Sigmoid colon (tissue), 7 donors: ENCODE measurements around the gene SMIM20. TPM values are rescaled to one million over a fixed set of nuclear protein-coding genes. Genes with fewer than 3 reads are reported as not detected.
A peak's percentile ranks its signal among the peaks of the same experiment; 100 is the strongest.

Source experiments
- DNase-seq: peaks from one replicate; pipeline ENCODE4 v3.0.0-alpha.2; 2019
- H3K27ac ChIP-seq, 4 donors: fragments of 200-600 bp; sonication (generic); one replicate each; pipeline ENCODE4 v1.5.1; 2016 to 2019; ENCODE audit warnings: mild to moderate bottlenecking in 1 of 4
- H3K27me3 ChIP-seq, 3 donors: fragments of 200-600 bp; sonication (generic); one replicate each; pipeline ENCODE4 v1.5.1; 2019; ENCODE audit warnings: mild to moderate bottlenecking in 1 of 3
- H3K36me3 ChIP-seq, 4 donors: fragments of 200-600 bp; sonication (generic); one replicate each; pipeline ENCODE4 v1.5.1; 2016 to 2019
- H3K4me1 ChIP-seq, 4 donors: fragments of 200-600 bp; sonication (generic); one replicate each; pipeline ENCODE4 v1.5.1; 2017 to 2019
- H3K4me3 ChIP-seq, 4 donors: fragments of 200-600 bp; sonication (generic); one replicate each; pipeline ENCODE4 v1.5.1; 2017 to 2019; ENCODE audit warnings: mild to moderate bottlenecking in 2 of 4, moderate library complexity in 1 of 4
- H3K9me3 ChIP-seq, 4 donors: fragments of 200-600 bp in 3 of 4; sonication (generic) in 3 of 4; one replicate each; pipeline versions ENCODE4 v1.5.1 to v1.6.1; 2013 to 2019
- EP300 ChIP-seq, 4 donors: sonication (generic); formaldehyde crosslinking; IDR thresholded peaks; one replicate each; pipeline ENCODE4 v1.6.1; 2017; ENCODE audit warnings: antibody characterized with exemption in 4 of 4
- POLR2A ChIP-seq, 2 donors: fragments of 450-650 bp; IDR thresholded peaks; one replicate each; pipeline ENCODE4 v1.6.1; 2016; ENCODE audit warnings: antibody characterized with exemption in 2 of 2, mild to moderate bottlenecking in 2 of 2, moderate library complexity in 2 of 2
- POLR2AphosphoS5 ChIP-seq, 4 donors: sonication (generic); formaldehyde crosslinking; IDR thresholded peaks; one replicate each; pipeline ENCODE4 v1.6.1; 2017; ENCODE audit warnings: antibody characterized with exemption in 4 of 4
- WGBS, 2 donors: extraction: QIAGEN DNeasy Blood & Tissue Kit; methylation state at CpG; one replicate each; pipeline ENCODE4 v1.1.7; 2013; 5-methylcytosine and 5-hydroxymethylcytosine counted together
- intact Hi-C: fragments of 100-400 bp; cut with DNase I; formaldehyde crosslinking; loops from one replicate; pipeline ENCODE4 v1.15.1; 2023
- polyA plus RNA-seq, 3 donors: library from polyadenylated mRNA; stranded (reverse); fragments of 200-250 nt; gene quantifications; one replicate each; pipeline ENCODE4 v1.2.3, GENCODE V29; 2013
- total RNA-seq, 4 donors: library from RNA; depleted of rRNA; stranded (reverse); fragments of >200 nt; gene quantifications; one replicate each; pipeline ENCODE4 v1.1.0, GENCODE V29; 2016
- TF ChIP-seq, protein P1 (sequence below), 4 experiments: fragments of 450-650 bp in 3 of 4; fragments of 200-600 bp in 1 of 4; IDR thresholded peaks; one replicate each; pipeline ENCODE4 v1.5.1; 2016 to 2019; ENCODE audit warnings: antibody characterized with exemption in 4 of 4, mild to moderate bottlenecking in 3 of 4, moderate library complexity in 2 of 4
- donor health status: healthy with polysubstance abuse.
- donor health status: Bipolar disorder and iron deficiency.
- donor health status: healthy.

SMIM20 gene
- total and polyA plus RNA-seq, 7 donors, result 33.8 to 99.1 (median 45.4) TPM

DNA sequence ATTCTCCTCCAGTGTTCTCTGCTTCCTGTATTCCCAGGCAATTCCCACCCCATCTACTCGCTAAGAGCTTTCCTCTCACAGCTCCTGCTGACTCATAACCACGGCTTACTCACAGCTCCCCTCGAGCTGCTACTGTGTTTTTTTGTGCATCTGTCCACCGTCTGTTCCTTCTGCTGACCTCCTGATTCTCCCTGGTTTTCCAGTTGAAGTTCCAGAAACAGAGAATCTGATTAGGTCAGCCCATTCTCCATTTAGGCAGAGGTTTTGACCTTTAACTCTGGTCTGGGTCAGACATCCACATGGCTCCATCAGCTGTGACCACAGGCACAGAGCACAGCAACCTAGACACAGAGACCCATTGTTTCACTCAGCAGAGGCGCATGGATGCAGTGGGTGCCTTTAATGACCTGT, 5.5 kb upstream of the SMIM20 start:
- no peak overlapping the region for H3K27ac ChIP-seq
- TF ChIP-seq EP300 (IDR thresholded peaks at IDR 0.05) (no peak), POLR2AphosphoS5 (IDR thresholded peaks at IDR 0.05) (no peak), POLR2A (IDR thresholded peaks at IDR 0.05) (no peak)
- TF ChIP-seq, protein P1, sequence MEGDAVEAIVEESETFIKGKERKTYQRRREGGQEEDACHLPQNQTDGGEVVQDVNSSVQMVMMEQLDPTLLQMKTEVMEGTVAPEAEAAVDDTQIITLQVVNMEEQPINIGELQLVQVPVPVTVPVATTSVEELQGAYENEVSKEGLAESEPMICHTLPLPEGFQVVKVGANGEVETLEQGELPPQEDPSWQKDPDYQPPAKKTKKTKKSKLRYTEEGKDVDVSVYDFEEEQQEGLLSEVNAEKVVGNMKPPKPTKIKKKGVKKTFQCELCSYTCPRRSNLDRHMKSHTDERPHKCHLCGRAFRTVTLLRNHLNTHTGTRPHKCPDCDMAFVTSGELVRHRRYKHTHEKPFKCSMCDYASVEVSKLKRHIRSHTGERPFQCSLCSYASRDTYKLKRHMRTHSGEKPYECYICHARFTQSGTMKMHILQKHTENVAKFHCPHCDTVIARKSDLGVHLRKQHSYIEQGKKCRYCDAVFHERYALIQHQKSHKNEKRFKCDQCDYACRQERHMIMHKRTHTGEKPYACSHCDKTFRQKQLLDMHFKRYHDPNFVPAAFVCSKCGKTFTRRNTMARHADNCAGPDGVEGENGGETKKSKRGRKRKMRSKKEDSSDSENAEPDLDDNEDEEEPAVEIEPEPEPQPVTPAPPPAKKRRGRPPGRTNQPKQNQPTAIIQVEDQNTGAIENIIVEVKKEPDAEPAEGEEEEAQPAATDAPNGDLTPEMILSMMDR (IDR thresholded peaks at IDR 0.05), result no peak

DNA sequence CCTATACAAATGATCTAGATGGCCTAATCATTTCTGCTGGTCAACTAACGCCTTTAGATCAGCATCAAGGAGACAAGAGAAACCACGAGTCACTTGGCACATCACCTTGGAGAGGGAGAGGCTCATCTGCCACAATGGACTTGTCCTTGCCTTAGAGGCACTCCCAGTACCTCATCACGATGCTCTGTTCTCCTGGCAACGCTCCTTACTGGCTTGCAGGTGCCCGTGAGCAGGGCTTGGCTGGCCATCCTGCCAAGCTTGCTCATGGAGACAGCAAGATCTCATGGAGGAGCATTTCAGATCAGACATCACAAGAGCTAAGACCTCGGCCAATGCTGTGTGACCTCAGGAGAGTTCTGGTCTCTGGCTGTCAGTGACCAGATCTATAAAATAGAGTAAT, 2.7 kb upstream of the SMIM20 start:
- intact Hi-C loops, result loop anchor here (5.0 kb wide), 1 partner anchor 951 kb away; the partner anchor contains the start of gene STIM2
- DNase-seq, result no peak
- Histone ChIP-seq H3K27ac (no peak overlapping the region), H3K27me3 (no peaks in the 10 kb centered on the region), H3K4me3 (no peak overlapping the region), H3K36me3 (no peaks in the 10 kb centered on the region), H3K4me1 (peaks cover 0 to 19% (median 13%) of the 10 kb centered on the region in 4 donors), H3K9me3 (no peaks in the 10 kb centered on the region)
- WGBS, 2 donors, result 86 to 89% methylated on average over 6 of the region's 6 CpGs
- TF ChIP-seq EP300 (IDR thresholded peaks at IDR 0.05) (no peak), POLR2A (IDR thresholded peaks at IDR 0.05) (no peak)

More for the DNA sequence above, 5.5 kb upstream of the SMIM20 start:
- Histone ChIP-seq H3K4me3 (no peak overlapping the region), H3K36me3 (no peaks in the 10 kb centered on the region), H3K27me3 (no peaks in the 10 kb centered on the region), H3K4me1 (peaks cover 0 to 7% (median 6%) of the 10 kb centered on the region in 4 donors), H3K9me3 (no peaks in the 10 kb centered on the region)
- WGBS, 2 donors, result 66 to 68% methylated on average over 5 of the region's 5 CpGs
- no peak for DNase-seq
- intact Hi-C loops, result no loop called here

DNA sequence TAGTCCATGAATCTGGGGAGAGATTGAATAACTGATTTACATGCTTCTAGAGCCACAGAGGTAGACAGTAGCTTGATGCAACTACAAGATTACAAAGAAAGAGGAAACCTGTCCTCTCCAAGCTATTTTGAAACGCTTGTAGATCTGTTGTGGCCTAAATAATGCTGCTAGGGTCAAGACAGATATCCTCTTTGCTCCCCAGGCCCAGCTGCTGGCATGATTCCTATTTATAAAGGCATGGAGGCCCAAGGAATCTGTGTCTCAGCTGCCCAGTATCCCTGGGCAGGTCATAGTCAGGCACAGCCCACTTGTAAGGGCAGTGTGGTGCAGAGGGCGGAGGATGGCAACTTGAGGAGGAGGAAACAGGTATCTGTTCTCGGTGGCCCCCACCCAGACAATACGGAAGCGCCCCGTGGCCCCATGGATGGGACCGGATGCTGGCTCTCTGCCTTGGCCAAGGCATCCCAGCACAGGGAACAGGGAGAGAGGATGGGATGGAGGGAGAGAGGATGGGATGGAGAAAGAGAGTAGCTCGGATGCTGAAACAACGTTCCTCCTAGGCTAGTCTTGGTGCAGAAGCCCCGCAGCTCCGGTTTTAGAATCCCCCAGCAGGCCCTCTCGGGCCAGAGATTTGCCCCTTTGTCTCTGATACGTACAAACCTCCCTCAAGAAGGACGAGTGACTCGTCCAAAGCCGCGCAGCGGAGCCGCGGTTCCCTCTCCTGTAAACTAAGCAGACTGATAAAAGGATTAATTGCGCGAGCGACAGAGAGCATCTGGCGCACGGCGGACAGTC, 767 bp upstream of the SMIM20 start:
- Histone ChIP-seq H3K36me3 (no peaks in the 10 kb centered on the region), H3K4me1 (peaks cover 0 to 19% (median 13%) of the 10 kb centered on the region in 4 donors), H3K9me3 (no peaks in the 10 kb centered on the region), H3K27ac (peak overlapping the region; percentile 84 to 92 (median 89)), H3K27me3 (no peaks in the 10 kb centered on the region), H3K4me3 (peak overlapping the region; percentile 59 to 84 (median 72))
- WGBS, 2 donors, result 6 to 7% methylated on average over 26 of the region's 26 CpGs
- intact Hi-C loops, result loop anchor here (5.0 kb wide), 1 partner anchor 949 kb away; the partner anchor contains the start of gene STIM2
- no peak for TF ChIP-seq POLR2A (IDR thresholded peaks at IDR 0.05)
- peak; percentile 76 for DNase-seq

GRCh38 chr4:25914670-25915352, 791 bp downstream of the SMIM20 start:
- TF ChIP-seq POLR2AphosphoS5 (IDR thresholded peaks at IDR 0.05) (no peak), EP300 (IDR thresholded peaks at IDR 0.05) (no peak), POLR2A (IDR thresholded peaks at IDR 0.05) (no peak)
- TF ChIP-seq, protein P1 (IDR thresholded peaks at IDR 0.05), result no peak
- H3K27ac ChIP-seq, result peak overlapping the region; percentile 84 to 92 (median 89)
- no peak for DNase-seq
- 51 to 65% methylated on average over 8 of the region's 8 CpGs for WGBS, 2 donors
- intact Hi-C loops, result loop anchor here (5.0 kb wide), 1 partner anchor 947 kb away; the partner anchor contains the start of gene STIM2
- H3K9me3 ChIP-seq, result no peaks in the 10 kb centered on the region
- H3K36me3 ChIP-seq, result no peaks in the 10 kb centered on the region
- peak overlapping the region; percentile 59 to 84 (median 72) for H3K4me3 ChIP-seq
- H3K27me3 ChIP-seq, result no peaks in the 10 kb centered on the region
- H3K4me1 ChIP-seq, result peaks cover 0 to 19% (median 13%) of the 10 kb centered on the region in 4 donors

DNA sequence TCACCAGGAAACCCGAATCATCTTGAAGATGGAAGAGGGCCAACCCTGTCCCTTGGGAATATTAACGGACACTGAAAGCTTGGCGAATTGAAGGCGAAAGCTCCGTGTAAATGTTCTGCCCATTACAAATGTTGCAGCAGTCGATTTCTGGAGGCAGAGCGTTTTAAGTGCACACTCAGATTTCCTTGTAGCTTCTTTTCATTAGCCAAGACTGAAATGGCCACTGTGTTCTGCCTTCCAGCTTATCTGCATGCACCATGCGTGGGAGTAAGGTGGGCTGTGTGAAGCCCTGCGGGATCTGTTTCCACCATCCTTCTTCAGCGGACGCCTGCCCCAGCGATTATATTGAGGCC, 1.3 kb downstream of the SMIM20 start:
- peak overlapping the region in 3 of 4 donors; percentile 84 to 92 (median 87) for H3K27ac ChIP-seq

More for the DNA sequence above, 1.3 kb downstream of the SMIM20 start:
- intact Hi-C loops, result no loop called here
- 91 to 93% methylated on average over 12 of the region's 12 CpGs for WGBS, 2 donors
- TF ChIP-seq, protein P1 (IDR thresholded peaks at IDR 0.05), result no peak
- TF ChIP-seq EP300 (IDR thresholded peaks at IDR 0.05) (no peak), POLR2A (IDR thresholded peaks at IDR 0.05) (no peak), POLR2AphosphoS5 (IDR thresholded peaks at IDR 0.05) (no peak)
- Histone ChIP-seq H3K4me1 (peaks cover 0 to 19% (median 13%) of the 10 kb centered on the region in 4 donors), H3K9me3 (no peaks in the 10 kb centered on the region), H3K27me3 (no peaks in the 10 kb centered on the region), H3K4me3 (no peak overlapping the region), H3K36me3 (no peaks in the 10 kb centered on the region)
- no peak for DNase-seq
